HUES64 (cell line): ENCODE results near the gene ACER3.

ENCODE experiments used
- H3K27ac ChIP-seq: 2 replicates; pipeline ENCODE4 v1.7.0; 2013; ENCODE audit warnings: low read depth, low read length, inconsistent platforms
- H3K27me3 ChIP-seq: 2 replicates; pipeline ENCODE4 v1.6.1; 2013; ENCODE audit warnings: mild to moderate bottlenecking, low read length; ENCODE audit not compliant: insufficient read depth
- H3K36me3 ChIP-seq: 2 replicates; pipeline ENCODE4 v1.6.1; 2013; ENCODE audit warnings: mild to moderate bottlenecking, low read length; ENCODE audit not compliant: insufficient read depth
- H3K4me1 ChIP-seq: 2 replicates; pipeline ENCODE4 v1.6.1; 2013; ENCODE audit warnings: mild to moderate bottlenecking, low read length, moderate library complexity; ENCODE audit not compliant: insufficient read depth
- H3K4me3 ChIP-seq: 2 replicates; pipeline ENCODE4 v1.5.1; 2013; ENCODE audit warnings: mild to moderate bottlenecking, low read length, moderate library complexity
- H3K9ac ChIP-seq: 2 replicates; pipeline ENCODE4 v1.6.1; 2013; ENCODE audit warnings: mild to moderate bottlenecking, low read depth, low read length
- H3K9me3 ChIP-seq: 2 replicates; pipeline ENCODE4 v1.6.1; 2013; ENCODE audit warnings: low read depth, low read length; ENCODE audit not compliant: insufficient read depth
- WGBS: fragments of 150-250, 120-280 bp; methylation state at CpG from one replicate; pipeline ENCODE4 v1.1.7; 2013; ENCODE audit warnings: missing lambda C conversion rate; 5-methylcytosine and 5-hydroxymethylcytosine counted together

ACER3 gene

GRCh38 chr11:77026743-77027142, 166.0 kb downstream of the ACER3 start:
- H3K27me3 ChIP-seq: no peaks in the 10 kb centered on the region

GRCh38 chr11:77027275-77027674, 166.6 kb downstream of the ACER3 start:
- H3K27ac ChIP-seq: no peak overlapping the region
- no peaks in the 10 kb centered on the region for H3K27me3 ChIP-seq
- 0 out of 2 replicates have a peak, but pooled peaks cover 3% of the 10 kb centered on the region for H3K4me1 ChIP-seq
- H3K36me3 ChIP-seq: no peaks in the 10 kb centered on the region
- 89% methylated on average over 1 of the region's 1 CpG for WGBS
- H3K9me3 ChIP-seq: no peaks in the 10 kb centered on the region
- no peak overlapping the region for H3K9ac ChIP-seq
- H3K4me3 ChIP-seq: no peak overlapping the region

More at GRCh38 chr11:77026743-77027142, 166.0 kb downstream of the ACER3 start:
- Histone ChIP-seq H3K4me1 (peaks cover 4% of the 10 kb centered on the region; the same call in 1 of the 2 replicates), H3K4me3 (no peak overlapping the region), H3K27ac (no peak overlapping the region), H3K36me3 (no peaks in the 10 kb centered on the region), H3K9ac (no peak overlapping the region), H3K9me3 (no peaks in the 10 kb centered on the region)
- WGBS: 82% methylated on average over 2 of the region's 2 CpGs

GRCh38 chr11:77029829-77030228, 169.1 kb downstream of the ACER3 start:
- 91% methylated on average over 7 of the region's 7 CpGs for WGBS
- Histone ChIP-seq H3K27me3 (no peaks in the 10 kb centered on the region), H3K27ac (no peak overlapping the region), H3K9ac (no peak overlapping the region), H3K4me3 (no peak overlapping the region), H3K36me3 (no peaks in the 10 kb centered on the region), H3K9me3 (no peaks in the 10 kb centered on the region), H3K4me1 (0 out of 2 replicates have a peak, but pooled peaks cover 3% of the 10 kb centered on the region)

GRCh38 chr11:77030834-77031414, 170.2 kb downstream of the ACER3 start:
- H3K4me3 ChIP-seq: no peak overlapping the region
- no peak overlapping the region for H3K9ac ChIP-seq
- H3K27me3 ChIP-seq: no peaks in the 10 kb centered on the region
- H3K36me3 ChIP-seq: no peaks in the 10 kb centered on the region
- H3K27ac ChIP-seq: no peak overlapping the region
- 84% methylated on average over 12 of the region's 12 CpGs for WGBS
- 0 out of 2 replicates have a peak, but pooled peaks cover 3% of the 10 kb centered on the region for H3K4me1 ChIP-seq
- no peaks in the 10 kb centered on the region for H3K9me3 ChIP-seq

GRCh38 chr11:77031599-77031998, 170.9 kb downstream of the ACER3 start:
- 90% methylated on average over 3 of the region's 3 CpGs for WGBS
- 0 out of 2 replicates have a peak, but pooled peaks cover 3% of the 10 kb centered on the region for H3K4me1 ChIP-seq
- no peak overlapping the region for H3K27ac ChIP-seq
- H3K9me3 ChIP-seq: no peaks in the 10 kb centered on the region
- no peaks in the 10 kb centered on the region for H3K27me3 ChIP-seq
- no peak overlapping the region for H3K4me3 ChIP-seq
- H3K36me3 ChIP-seq: no peaks in the 10 kb centered on the region
- no peak overlapping the region for H3K9ac ChIP-seq

- Histone ChIP-seq H3K4me3 (no peak overlapping the region), H3K27ac (no peak overlapping the region), H3K4me1 (no peaks in the 10 kb centered on the region), H3K9me3 (no peaks in the 10 kb centered on the region), H3K27me3 (peaks cover 17% of the 10 kb centered on the region), H3K36me3 (no peaks in the 10 kb centered on the region), H3K9ac (no peak overlapping the region)
- WGBS: 85% methylated on average over 2 of the region's 2 CpGs
Measured at GRCh38 chr11:77035039-77035438, 174.3 kb downstream of the ACER3 start.

- H3K27me3 ChIP-seq: peaks cover 22% of the 10 kb centered on the region
- H3K4me1 ChIP-seq: no peaks in the 10 kb centered on the region
- H3K9me3 ChIP-seq: no peaks in the 10 kb centered on the region
- H3K4me3 ChIP-seq: no peak overlapping the region
- no peak overlapping the region for H3K9ac ChIP-seq
- no peaks in the 10 kb centered on the region for H3K36me3 ChIP-seq
- 91% methylated on average over 3 of the region's 5 CpGs for WGBS
- H3K27ac ChIP-seq: no peak overlapping the region
Measured at GRCh38 chr11:77035580-77035979, 174.9 kb downstream of the ACER3 start.

- no peak overlapping the region for H3K27ac ChIP-seq
- no peaks in the 10 kb centered on the region for H3K9me3 ChIP-seq
- no peak overlapping the region for H3K9ac ChIP-seq
- H3K27me3 ChIP-seq: peaks cover 30% of the 10 kb centered on the region
- no peaks in the 10 kb centered on the region for H3K4me1 ChIP-seq
- H3K36me3 ChIP-seq: no peaks in the 10 kb centered on the region
- no peak overlapping the region for H3K4me3 ChIP-seq
- WGBS: 82% methylated on average over 5 of the region's 5 CpGs
Measured at GRCh38 chr11:77036398-77036797, 175.7 kb downstream of the ACER3 start.

GRCh38 chr11:77037057-77037456, 176.3 kb downstream of the ACER3 start:
- no peaks in the 10 kb centered on the region for H3K9me3 ChIP-seq
- H3K4me1 ChIP-seq: no peaks in the 10 kb centered on the region
- 90% methylated on average over 10 of the region's 10 CpGs for WGBS
- H3K36me3 ChIP-seq: no peaks in the 10 kb centered on the region
- H3K9ac ChIP-seq: no peak overlapping the region
- no peak overlapping the region for H3K27ac ChIP-seq
- H3K4me3 ChIP-seq: no peak overlapping the region
- H3K27me3 ChIP-seq: peaks cover 32% of the 10 kb centered on the region

GRCh38 chr11:77038029-77038824, 177.5 kb downstream of the ACER3 start:
- WGBS: 92% methylated on average over 10 of the region's 10 CpGs
- H3K36me3 ChIP-seq: no peaks in the 10 kb centered on the region
- no peaks in the 10 kb centered on the region for H3K9me3 ChIP-seq
- no peak overlapping the region for H3K4me3 ChIP-seq
- H3K9ac ChIP-seq: no peak overlapping the region
- peaks cover 36% of the 10 kb centered on the region for H3K27me3 ChIP-seq
- no peaks in the 10 kb centered on the region for H3K4me1 ChIP-seq
- no peak overlapping the region for H3K27ac ChIP-seq

- H3K27me3 ChIP-seq: peaks cover 36% of the 10 kb centered on the region
- H3K4me1 ChIP-seq: no peaks in the 10 kb centered on the region
- no peaks in the 10 kb centered on the region for H3K9me3 ChIP-seq
- H3K9ac ChIP-seq: no peak overlapping the region
- 88% methylated on average over 16 of the region's 16 CpGs for WGBS
- H3K36me3 ChIP-seq: no peaks in the 10 kb centered on the region
- no peak overlapping the region for H3K4me3 ChIP-seq
- no peak overlapping the region for H3K27ac ChIP-seq
Measured at GRCh38 chr11:77038825-77039326, 178.2 kb downstream of the ACER3 start.
